ENCODE results near the gene HOMER2. TPM values are rescaled to one million over a fixed set of nuclear protein-coding genes. Genes with fewer than 3 reads are reported as not detected.

The HOMER2 gene
- total RNA-seq, 1 donor from 2014 or later: 21.3 TPM

DNA sequence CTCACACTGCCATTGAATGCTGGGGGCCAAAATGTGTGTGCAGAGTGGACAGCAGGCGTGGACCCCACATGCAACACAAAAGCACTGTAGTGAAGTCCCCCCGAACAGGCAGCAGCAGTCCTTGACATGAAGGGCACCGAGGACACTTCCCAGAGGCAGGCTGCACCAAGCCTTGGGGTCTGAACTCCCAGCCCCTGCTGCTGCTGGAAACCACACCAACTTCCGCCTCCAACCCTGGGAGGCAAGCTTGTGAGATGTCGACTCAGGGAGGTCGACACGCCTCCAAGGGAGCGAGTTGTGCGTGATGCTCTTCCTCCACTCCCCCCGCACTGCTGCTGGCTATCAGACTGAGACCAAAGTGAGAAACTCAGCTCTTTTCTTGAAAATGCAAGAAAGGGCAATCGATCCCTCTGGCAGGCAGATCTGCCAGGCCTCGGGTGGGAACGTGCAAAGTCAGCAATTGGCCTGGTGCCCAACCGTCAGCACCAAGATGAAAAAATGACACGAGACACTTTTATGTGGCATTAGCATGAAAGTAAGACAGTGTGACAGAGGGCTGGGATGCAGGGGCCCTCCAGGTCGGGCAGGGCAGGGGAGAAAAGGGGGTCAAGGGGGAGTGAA lies 99.5 kb downstream of the HOMER2 start:
- no peaks in the 10 kb centered on the region for H3K27me3 Mint-ChIP-seq (ENCODE audit: insufficient read depth)
- DNase-seq (ENCODE audit: low spot score): no peak
- intact Hi-C loops (cut with micrococcal nuclease): no loop called here
- no peaks in the 10 kb centered on the region for H3K36me3 Mint-ChIP-seq (ENCODE audit: low read depth)
- no peak overlapping the region for H3K4me3 Mint-ChIP-seq
- no peak overlapping the region for H3K27ac Mint-ChIP-seq
- peaks cover 8% of the 10 kb centered on the region for H3K4me1 Mint-ChIP-seq (ENCODE audit: low read depth)
- no peaks in the 10 kb centered on the region for H3K9me3 Mint-ChIP-seq

DNA sequence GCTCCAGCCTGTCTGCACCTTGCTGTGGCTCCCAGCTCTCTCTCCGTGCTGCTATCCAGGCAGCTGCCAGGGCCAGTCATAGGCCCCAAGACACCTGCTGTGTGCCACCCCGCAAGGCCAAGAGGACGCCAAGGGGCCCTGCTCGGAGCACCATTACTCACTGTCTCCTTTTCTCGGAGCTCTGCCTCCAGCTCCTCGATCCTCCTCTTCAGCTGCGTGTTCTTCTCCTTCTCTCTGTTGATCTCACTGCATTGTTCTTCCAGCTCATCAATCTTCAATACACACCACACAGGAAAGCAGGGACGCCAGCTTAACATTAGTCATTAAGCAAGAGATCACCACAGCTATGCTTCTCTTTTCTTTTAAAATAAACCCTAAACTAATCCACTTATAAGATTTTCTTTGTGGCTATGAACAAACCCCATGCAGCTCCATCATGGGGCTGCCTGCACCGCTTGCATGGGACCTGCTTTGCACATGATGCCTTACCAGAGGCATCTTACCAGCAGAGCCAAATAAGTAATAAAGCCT lies 100.5 kb downstream of the HOMER2 start:
- Mint-ChIP-seq H3K9me3 (no peaks in the 10 kb centered on the region), H3K27ac (no peak overlapping the region), H3K36me3 (ENCODE audit: low read depth) (no peaks in the 10 kb centered on the region), H3K4me1 (ENCODE audit: low read depth) (peaks cover 8% of the 10 kb centered on the region), H3K27me3 (ENCODE audit: insufficient read depth) (no peaks in the 10 kb centered on the region), H3K4me3 (no peak overlapping the region)
- no peak for DNase-seq (ENCODE audit: low spot score)
- intact Hi-C loops (cut with micrococcal nuclease): no loop called here

DNA sequence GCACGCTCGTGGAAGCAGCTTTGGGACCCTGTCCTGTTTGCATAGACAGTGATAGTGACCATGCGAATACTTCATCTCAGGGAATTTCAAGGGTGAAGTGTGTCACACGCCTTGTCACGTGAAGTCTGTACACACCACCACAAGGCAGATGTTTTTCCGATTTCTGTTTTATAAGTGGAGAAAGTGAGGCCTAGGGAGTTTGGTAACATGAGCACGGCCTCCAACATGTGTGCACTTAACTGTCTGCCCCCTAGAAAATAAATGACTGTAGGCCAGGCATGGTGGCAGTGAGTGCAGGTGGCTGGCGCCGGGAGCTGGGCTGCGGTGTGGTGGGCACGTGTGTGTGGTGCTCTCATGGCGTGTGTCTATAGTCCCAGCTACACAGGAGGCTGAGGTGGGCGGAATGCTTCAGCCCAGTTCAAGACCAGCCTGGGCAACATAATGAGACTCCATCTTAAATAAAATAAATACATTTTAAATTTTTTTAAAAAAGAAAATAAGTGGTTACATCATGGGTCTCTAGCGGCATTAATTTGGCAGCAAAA lies 101.1 kb downstream of the HOMER2 start:
- DNase-seq (ENCODE audit: low spot score): no peak
- no peaks in the 10 kb centered on the region for H3K36me3 Mint-ChIP-seq (ENCODE audit: low read depth)

DNA sequence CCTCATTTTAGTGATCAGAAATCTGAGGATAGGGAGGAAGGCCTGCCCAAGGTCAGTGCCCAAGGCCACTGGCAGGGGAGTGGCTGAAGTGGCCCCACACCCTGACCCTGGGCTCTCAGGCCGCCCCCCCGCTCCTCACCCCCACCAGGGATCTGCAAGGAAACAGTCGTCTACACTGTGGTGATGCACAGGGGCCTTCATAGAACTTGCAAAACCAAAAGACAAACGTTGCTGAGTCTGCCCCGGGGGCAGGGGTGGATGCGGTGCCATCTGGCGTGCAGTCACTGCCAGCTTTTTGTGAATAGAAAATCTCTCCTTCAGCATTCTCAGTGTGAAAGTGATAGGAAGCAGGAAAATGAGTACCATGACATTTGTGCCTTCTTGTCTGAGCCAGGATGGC lies 101.8 kb downstream of the HOMER2 start:
- Mint-ChIP-seq H3K27ac (no peak overlapping the region), H3K4me3 (no peak overlapping the region), H3K27me3 (ENCODE audit: insufficient read depth) (peaks cover 3% of the 10 kb centered on the region), H3K36me3 (ENCODE audit: low read depth) (no peaks in the 10 kb centered on the region), H3K9me3 (no peaks in the 10 kb centered on the region), H3K4me1 (ENCODE audit: low read depth) (peaks cover 8% of the 10 kb centered on the region)
- intact Hi-C loops (cut with micrococcal nuclease): no loop called here
- no peak for DNase-seq (ENCODE audit: low spot score)

More for the DNA sequence above, 101.1 kb downstream of the HOMER2 start:
- no peak overlapping the region for H3K4me3 Mint-ChIP-seq
- H3K27ac Mint-ChIP-seq: no peak overlapping the region
- intact Hi-C loops (cut with micrococcal nuclease): no loop called here
- no peaks in the 10 kb centered on the region for H3K9me3 Mint-ChIP-seq
- H3K27me3 Mint-ChIP-seq (ENCODE audit: insufficient read depth): peaks cover 3% of the 10 kb centered on the region
- peaks cover 8% of the 10 kb centered on the region for H3K4me1 Mint-ChIP-seq (ENCODE audit: low read depth)

DNA sequence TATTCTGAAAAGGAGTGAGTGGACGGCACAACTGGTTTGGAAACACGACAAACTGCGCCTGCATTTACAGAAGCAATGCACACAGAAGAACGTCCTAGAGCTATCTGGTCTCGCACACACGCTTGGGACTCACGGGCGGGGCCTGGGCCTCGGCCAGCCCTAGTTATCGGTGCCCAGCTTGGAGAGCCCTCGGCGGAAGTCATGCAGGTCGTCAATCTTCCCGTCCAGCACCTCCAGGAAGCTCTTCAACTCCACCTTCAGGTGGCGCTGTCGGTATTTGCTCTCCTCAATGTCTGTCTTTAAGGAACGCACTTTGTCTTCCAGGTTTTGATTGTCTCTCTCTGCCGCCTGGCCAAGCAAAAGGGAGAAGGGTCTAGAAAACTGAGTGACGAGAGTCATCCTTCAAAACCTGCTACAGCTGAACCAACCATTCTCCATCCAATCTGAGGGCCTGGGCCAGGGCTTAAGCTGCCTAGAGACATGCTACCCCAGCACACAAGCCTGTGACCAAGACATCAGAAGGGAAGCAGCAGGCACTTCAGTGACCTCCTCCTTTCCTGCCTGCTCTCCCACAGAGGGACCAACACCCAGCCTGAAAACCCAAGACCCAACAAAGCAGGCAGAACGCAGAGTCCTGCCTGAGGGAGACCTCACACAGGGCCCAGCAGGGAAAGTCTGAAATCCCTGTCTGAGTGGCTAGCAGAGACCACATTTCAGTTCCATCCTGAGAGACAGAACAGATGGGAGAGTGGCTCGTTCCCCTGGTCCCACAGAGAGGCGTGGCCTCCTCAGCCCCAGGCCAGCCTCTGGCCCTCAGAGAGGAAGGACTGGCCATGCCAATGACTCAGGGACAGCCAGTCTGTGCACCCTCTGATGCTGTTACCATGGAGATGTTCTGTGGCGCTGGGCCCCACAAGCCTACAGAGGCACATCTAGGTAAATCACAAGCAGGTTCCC lies 102.7 kb downstream of the HOMER2 start:
- no peak overlapping the region for H3K4me3 Mint-ChIP-seq
- peak; percentile 39 for DNase-seq (ENCODE audit: low spot score)
- intact Hi-C loops (cut with micrococcal nuclease): loop anchor here (1.0 kb wide), 1 partner anchor 150 kb away; no protein-coding TSS in a partner anchor
- peaks cover 9% of the 10 kb centered on the region for H3K27me3 Mint-ChIP-seq (ENCODE audit: insufficient read depth)
- no peaks in the 10 kb centered on the region for H3K36me3 Mint-ChIP-seq (ENCODE audit: low read depth)
- H3K4me1 Mint-ChIP-seq (ENCODE audit: low read depth): peaks cover 8% of the 10 kb centered on the region
- H3K9me3 Mint-ChIP-seq: no peaks in the 10 kb centered on the region
- H3K27ac Mint-ChIP-seq: peak overlapping the region; percentile 1

DNA sequence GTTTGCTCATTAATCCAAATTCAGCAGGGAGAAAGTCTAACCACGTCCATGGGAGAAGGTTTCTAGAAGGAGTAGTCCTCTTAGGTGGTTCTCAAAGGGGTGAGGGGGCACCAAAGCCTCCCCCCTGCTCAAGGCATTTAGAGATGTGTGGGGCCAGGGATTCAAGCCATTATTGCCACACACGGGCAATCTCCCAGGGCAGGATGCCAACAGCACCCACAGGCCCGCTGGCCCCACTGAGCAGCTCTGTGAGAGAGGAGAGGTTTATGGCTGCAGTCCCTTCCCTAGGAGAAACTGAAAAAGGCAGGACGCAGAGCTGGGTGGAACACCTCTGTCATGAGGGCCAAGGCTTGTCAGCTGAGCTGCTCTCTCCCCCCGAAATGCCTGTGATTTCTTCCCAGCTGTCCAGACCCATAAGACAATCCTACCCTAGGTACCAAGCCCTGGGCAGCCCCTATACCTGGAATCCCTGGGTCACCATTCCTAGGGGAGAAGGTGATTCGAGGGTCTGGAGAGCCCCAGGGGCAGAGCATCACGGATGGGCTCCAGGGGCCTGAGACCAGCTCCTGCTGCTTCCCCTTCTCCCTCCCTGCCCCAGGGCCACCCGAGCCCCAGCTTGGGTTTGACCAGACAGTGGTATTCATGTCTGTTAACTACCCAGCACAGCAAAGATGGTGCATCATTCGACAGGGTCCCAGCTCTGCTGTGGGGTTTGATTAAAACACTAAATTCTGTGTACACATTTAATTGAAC lies 104.1 kb downstream of the HOMER2 start:
- peaks cover 2% of the 10 kb centered on the region for H3K36me3 Mint-ChIP-seq (ENCODE audit: low read depth)
- H3K9me3 Mint-ChIP-seq: no peaks in the 10 kb centered on the region
- intact Hi-C loops (cut with micrococcal nuclease): no loop called here
- H3K4me3 Mint-ChIP-seq: no peak overlapping the region
- H3K4me1 Mint-ChIP-seq (ENCODE audit: low read depth): peaks cover 8% of the 10 kb centered on the region
- peaks cover 15% of the 10 kb centered on the region for H3K27me3 Mint-ChIP-seq (ENCODE audit: insufficient read depth)
- H3K27ac Mint-ChIP-seq: no peak overlapping the region
- no peak for DNase-seq (ENCODE audit: low spot score)

GRCh38 chr15:82847703-82848102 lies 104.8 kb downstream of the HOMER2 start:
- H3K4me3 Mint-ChIP-seq: no peak overlapping the region
- peaks cover 4% of the 10 kb centered on the region for H3K36me3 Mint-ChIP-seq (ENCODE audit: low read depth)
- peaks cover 17% of the 10 kb centered on the region for H3K27me3 Mint-ChIP-seq (ENCODE audit: insufficient read depth)
- no peak for DNase-seq (ENCODE audit: low spot score)
- intact Hi-C loops (cut with micrococcal nuclease): no loop called here
- no peaks in the 10 kb centered on the region for H3K9me3 Mint-ChIP-seq
- H3K27ac Mint-ChIP-seq: no peak overlapping the region
- peaks cover 8% of the 10 kb centered on the region for H3K4me1 Mint-ChIP-seq (ENCODE audit: low read depth)

GRCh38 chr15:82846621-82847020 lies 105.9 kb downstream of the HOMER2 start:
- peaks cover 19% of the 10 kb centered on the region for H3K27me3 Mint-ChIP-seq (ENCODE audit: insufficient read depth)
- no peak overlapping the region for H3K27ac Mint-ChIP-seq
- no peak overlapping the region for H3K4me3 Mint-ChIP-seq
- DNase-seq (ENCODE audit: low spot score): no peak
- intact Hi-C loops (cut with micrococcal nuclease): no loop called here
- no peaks in the 10 kb centered on the region for H3K9me3 Mint-ChIP-seq
- H3K4me1 Mint-ChIP-seq (ENCODE audit: low read depth): peaks cover 8% of the 10 kb centered on the region
- peaks cover 5% of the 10 kb centered on the region for H3K36me3 Mint-ChIP-seq (ENCODE audit: low read depth)

DNA sequence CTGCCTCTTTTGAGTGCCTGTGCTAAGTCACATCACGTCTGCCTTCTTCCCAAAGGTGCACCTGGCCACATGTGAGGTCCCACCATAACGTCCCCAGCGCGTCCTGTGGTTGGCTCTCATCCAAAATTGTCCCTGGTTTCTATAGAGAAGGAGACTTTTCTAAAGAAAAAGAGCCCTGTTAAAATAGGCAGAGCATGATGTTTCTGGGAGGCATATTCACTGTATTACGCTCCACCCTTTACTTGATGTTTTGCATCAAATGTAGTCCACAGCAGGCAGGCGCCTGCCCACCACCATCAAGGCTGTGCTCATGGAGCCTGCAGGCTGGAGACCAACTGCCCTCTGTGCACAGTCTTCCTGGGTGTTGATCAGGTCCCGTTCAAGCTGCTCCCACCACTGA lies 106.8 kb downstream of the HOMER2 start:
- Mint-ChIP-seq H3K4me1 (ENCODE audit: low read depth) (peaks cover 8% of the 10 kb centered on the region), H3K27me3 (ENCODE audit: insufficient read depth) (peaks cover 19% of the 10 kb centered on the region), H3K9me3 (no peaks in the 10 kb centered on the region), H3K4me3 (no peak overlapping the region), H3K27ac (no peak overlapping the region), H3K36me3 (ENCODE audit: low read depth) (peaks cover 5% of the 10 kb centered on the region)
- intact Hi-C loops (cut with micrococcal nuclease): no loop called here
- DNase-seq (ENCODE audit: low spot score): no peak

GRCh38 chr15:82843566-82843965 lies 109.0 kb downstream of the HOMER2 start:
- intact Hi-C loops (cut with micrococcal nuclease): no loop called here
- Mint-ChIP-seq H3K9me3 (no peaks in the 10 kb centered on the region), H3K4me3 (no peak overlapping the region), H3K27ac (no peak overlapping the region), H3K27me3 (ENCODE audit: insufficient read depth) (peaks cover 19% of the 10 kb centered on the region), H3K4me1 (ENCODE audit: low read depth) (no peaks in the 10 kb centered on the region), H3K36me3 (ENCODE audit: low read depth) (peaks cover 8% of the 10 kb centered on the region)
- DNase-seq (ENCODE audit: low spot score): no peak

DNA sequence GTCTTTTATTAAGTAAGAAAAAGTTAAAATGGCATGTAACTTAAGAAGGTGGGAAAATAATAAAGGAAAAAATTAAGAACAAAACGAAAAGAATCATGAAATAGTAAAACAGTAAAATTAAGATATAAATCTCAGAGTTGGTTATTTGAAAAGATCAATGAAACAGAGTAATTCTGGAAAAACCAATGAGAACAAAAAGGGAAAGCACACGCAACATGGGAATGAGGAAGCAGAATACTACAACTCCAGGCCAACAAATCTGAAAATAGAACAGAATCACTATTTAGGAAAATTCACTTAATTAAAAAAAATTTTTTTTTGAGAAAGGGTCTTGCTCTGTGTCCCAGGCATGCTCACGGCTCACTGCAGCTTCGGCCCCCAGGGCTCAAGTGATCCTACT lies 112.4 kb downstream of the HOMER2 start:
- no peak overlapping the region for H3K27ac Mint-ChIP-seq
- no peak for DNase-seq (ENCODE audit: low spot score)
- intact Hi-C loops (cut with micrococcal nuclease): no loop called here
- H3K4me1 Mint-ChIP-seq (ENCODE audit: low read depth): no peaks in the 10 kb centered on the region
- H3K4me3 Mint-ChIP-seq: no peak overlapping the region
- peaks cover 36% of the 10 kb centered on the region for H3K36me3 Mint-ChIP-seq (ENCODE audit: low read depth)
- H3K9me3 Mint-ChIP-seq: no peaks in the 10 kb centered on the region
- peaks cover 13% of the 10 kb centered on the region for H3K27me3 Mint-ChIP-seq (ENCODE audit: insufficient read depth)

- no peak overlapping the region for H3K4me3 Mint-ChIP-seq
- no peaks in the 10 kb centered on the region for H3K4me1 Mint-ChIP-seq (ENCODE audit: low read depth)
- H3K36me3 Mint-ChIP-seq (ENCODE audit: low read depth): peaks cover 42% of the 10 kb centered on the region
- intact Hi-C loops (cut with micrococcal nuclease): no loop called here
- DNase-seq (ENCODE audit: low spot score): no peak
- H3K9me3 Mint-ChIP-seq: no peaks in the 10 kb centered on the region
- H3K27ac Mint-ChIP-seq: no peak overlapping the region
- peaks cover 7% of the 10 kb centered on the region for H3K27me3 Mint-ChIP-seq (ENCODE audit: insufficient read depth)
Observed at GRCh38 chr15:82839136-82839535, 113.4 kb downstream of the HOMER2 start.
